HG03097 (cell line): ENCODE results near the gene CLK4.
"Not testable (repeated sequence)": the region's sequence is repeated elsewhere in the genome, so short reads cannot be mapped to it uniquely, and the experiment has no call there.

Source experiments
- ATAC-seq: cut with Tn5 transposase; IDR thresholded peaks from one replicate; pipeline ENCODE4 v1.9.1; 2021; ENCODE audit not compliant: unreplicated experiment, low FRiP score

Gene CLK4

GRCh38 chr5:178589180-178590140, 37.4 kb downstream of the CLK4 start:
- ATAC-seq, result no peak

- ATAC-seq, result no peak
These were observed 38.1 kb downstream of the CLK4 start for GRCh38 chr5:178588769-178589168.

GRCh38 chr5:178587763-178588611, 38.9 kb downstream of the CLK4 start:
- no peak for ATAC-seq

GRCh38 chr5:178586396-178586795, 40.5 kb downstream of the CLK4 start:
- no peak for ATAC-seq

GRCh38 chr5:178585421-178585820, 41.4 kb downstream of the CLK4 start:
- not testable (repeated sequence) for ATAC-seq

- ATAC-seq, result no peak
These were observed 43.6 kb downstream of the CLK4 start for GRCh38 chr5:178583279-178583678.

- ATAC-seq, result no peak
These were observed 44.6 kb downstream of the CLK4 start for GRCh38 chr5:178582291-178582690.

- no peak for ATAC-seq
These were observed 45.2 kb downstream of the CLK4 start for GRCh38 chr5:178581621-178582020.

GRCh38 chr5:178580271-178580955, 46.4 kb downstream of the CLK4 start:
- no peak for ATAC-seq

- ATAC-seq, result no peak
These were observed 48.9 kb downstream of the CLK4 start for GRCh38 chr5:178577944-178578343.

- no peak for ATAC-seq
These were observed 49.4 kb downstream of the CLK4 start for GRCh38 chr5:178577376-178577839.

- ATAC-seq, result no peak
These were observed 50.1 kb downstream of the CLK4 start for GRCh38 chr5:178576591-178577351.

GRCh38 chr5:178573216-178573615, 53.6 kb downstream of the CLK4 start:
- ATAC-seq, result no peak

- no peak for ATAC-seq
These were observed 54.2 kb downstream of the CLK4 start for GRCh38 chr5:178572617-178573016.

GRCh38 chr5:178569485-178569884, 57.4 kb downstream of the CLK4 start:
- ATAC-seq, result no peak

GRCh38 chr5:178564811-178565550, 61.9 kb downstream of the CLK4 start:
- ATAC-seq, result no peak

- ATAC-seq, result no peak
These were observed 62.5 kb downstream of the CLK4 start for GRCh38 chr5:178564397-178564796.

GRCh38 chr5:178563621-178564020, 63.2 kb downstream of the CLK4 start:
- ATAC-seq, result no peak

GRCh38 chr5:178561746-178562264, 65.0 kb downstream of the CLK4 start:
- ATAC-seq, result no peak
